ENCODE data around the gene PPM1F.

GRCh38 chr22:21972806-21973205 lies 20.2 kb upstream of the PPM1F start:
- no peak for TF ChIP-seq POLR2A (IDR thresholded peaks at IDR 0.05)
- TF ChIP-seq CTCF (IDR thresholded peaks at IDR 0.05 in 8 of 11, conservative IDR thresholded peaks at IDR 0.05 in 3 of 11) = no peak
- no peak for TF ChIP-seq POLR2AphosphoS5 (IDR thresholded peaks at IDR 0.05)
